Forelimb muscle (tissue), 1 donor: ENCODE data around the gene KIF6. TPM values are rescaled to one million over a fixed set of nuclear protein-coding genes. Genes with fewer than 3 reads are reported as not detected.
"Not testable (repeated sequence)": the region's sequence is repeated elsewhere in the genome, so short reads cannot be mapped to it uniquely, and the experiment has no call there.

Experiments used
- DNase-seq: peaks from one replicate; pipeline ENCODE4 v3.0.0-alpha.2; 2013; ENCODE audit warnings: low read depth
- polyA plus RNA-seq: library from polyadenylated mRNA; unstranded; fragments of 120-200 nt; gene quantifications from one replicate; pipeline ENCODE4 v1.2.1, GENCODE V29; 2013; ENCODE audit not compliant: insufficient read length

KIF6 gene
- polyA plus RNA-seq, 1 donor: 1.8 TPM

- no peak for DNase-seq
Observed at GRCh38 chr6:39294899-39295298, 430.3 kb downstream of the KIF6 start.

GRCh38 chr6:39294133-39294532, 431.1 kb downstream of the KIF6 start:
- DNase-seq: no peak

GRCh38 chr6:39292637-39293036, 432.6 kb downstream of the KIF6 start:
- DNase-seq: no peak

GRCh38 chr6:39289490-39289889, 435.7 kb downstream of the KIF6 start:
- no peak for DNase-seq

GRCh38 chr6:39287601-39288000, 437.6 kb downstream of the KIF6 start:
- no peak for DNase-seq

GRCh38 chr6:39286596-39286995, 438.6 kb downstream of the KIF6 start:
- not testable (repeated sequence) for DNase-seq

- no peak for DNase-seq
Observed at GRCh38 chr6:39282774-39283173, 442.4 kb downstream of the KIF6 start.

GRCh38 chr6:39281312-39281980, 443.8 kb downstream of the KIF6 start:
- DNase-seq: no peak

GRCh38 chr6:39280247-39280731, 444.9 kb downstream of the KIF6 start:
- DNase-seq: no peak

Other genes with a start within 250 kb of the KIF6 start
- gene DAAM2, start 67.0 kb upstream of the KIF6 start, polyA plus RNA-seq: 35.2 TPM
- 9.2 TPM for gene MOCS1, start 209.1 kb upstream of the KIF6 start, polyA plus RNA-seq